Measurements from ENCODE around the gene SEPTIN5.

DNA sequence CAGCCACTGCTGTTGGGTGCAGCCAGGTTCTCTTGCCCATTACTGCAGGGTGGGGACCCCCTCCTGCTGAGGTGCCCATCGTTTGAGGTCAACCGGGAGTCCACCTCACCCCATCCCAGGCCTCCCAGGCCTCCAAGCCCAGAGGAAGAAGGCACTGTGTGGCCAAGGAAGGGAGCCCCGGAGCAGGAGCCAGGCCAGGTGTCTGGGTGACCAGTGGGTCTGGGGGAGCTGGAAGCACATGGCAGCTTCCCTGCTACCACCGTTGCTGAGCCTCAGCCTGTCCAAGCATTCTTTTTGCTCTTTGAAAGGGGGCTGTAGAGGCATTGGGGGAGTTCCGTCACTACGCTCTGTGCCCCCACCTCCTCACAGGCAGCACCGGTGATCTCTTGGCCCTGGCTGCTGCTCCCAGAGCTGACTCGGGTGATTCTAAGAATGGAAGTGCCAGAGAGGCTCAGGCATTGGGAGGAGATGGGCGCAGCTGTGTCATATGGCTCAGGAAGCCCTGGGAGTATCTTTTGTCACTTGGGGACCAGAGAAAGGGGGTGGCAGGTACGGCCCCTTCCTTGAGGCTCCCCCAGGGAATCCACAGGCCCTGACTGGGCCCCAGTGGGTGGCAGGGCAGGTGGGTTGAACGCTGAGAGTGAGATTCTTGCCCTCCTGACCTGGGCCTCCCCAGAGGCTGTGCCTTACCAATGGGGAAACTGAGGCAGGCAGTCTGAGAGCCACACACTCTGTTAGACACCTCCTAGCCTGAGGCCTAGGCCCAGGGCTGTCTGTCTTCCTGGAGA lies 1.9 kb downstream of the SEPTIN5 start:
- TF ChIP-seq, protein P1, sequence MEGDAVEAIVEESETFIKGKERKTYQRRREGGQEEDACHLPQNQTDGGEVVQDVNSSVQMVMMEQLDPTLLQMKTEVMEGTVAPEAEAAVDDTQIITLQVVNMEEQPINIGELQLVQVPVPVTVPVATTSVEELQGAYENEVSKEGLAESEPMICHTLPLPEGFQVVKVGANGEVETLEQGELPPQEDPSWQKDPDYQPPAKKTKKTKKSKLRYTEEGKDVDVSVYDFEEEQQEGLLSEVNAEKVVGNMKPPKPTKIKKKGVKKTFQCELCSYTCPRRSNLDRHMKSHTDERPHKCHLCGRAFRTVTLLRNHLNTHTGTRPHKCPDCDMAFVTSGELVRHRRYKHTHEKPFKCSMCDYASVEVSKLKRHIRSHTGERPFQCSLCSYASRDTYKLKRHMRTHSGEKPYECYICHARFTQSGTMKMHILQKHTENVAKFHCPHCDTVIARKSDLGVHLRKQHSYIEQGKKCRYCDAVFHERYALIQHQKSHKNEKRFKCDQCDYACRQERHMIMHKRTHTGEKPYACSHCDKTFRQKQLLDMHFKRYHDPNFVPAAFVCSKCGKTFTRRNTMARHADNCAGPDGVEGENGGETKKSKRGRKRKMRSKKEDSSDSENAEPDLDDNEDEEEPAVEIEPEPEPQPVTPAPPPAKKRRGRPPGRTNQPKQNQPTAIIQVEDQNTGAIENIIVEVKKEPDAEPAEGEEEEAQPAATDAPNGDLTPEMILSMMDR (IDR thresholded peaks at IDR 0.05): no peak
- TF ChIP-seq, protein P2, sequence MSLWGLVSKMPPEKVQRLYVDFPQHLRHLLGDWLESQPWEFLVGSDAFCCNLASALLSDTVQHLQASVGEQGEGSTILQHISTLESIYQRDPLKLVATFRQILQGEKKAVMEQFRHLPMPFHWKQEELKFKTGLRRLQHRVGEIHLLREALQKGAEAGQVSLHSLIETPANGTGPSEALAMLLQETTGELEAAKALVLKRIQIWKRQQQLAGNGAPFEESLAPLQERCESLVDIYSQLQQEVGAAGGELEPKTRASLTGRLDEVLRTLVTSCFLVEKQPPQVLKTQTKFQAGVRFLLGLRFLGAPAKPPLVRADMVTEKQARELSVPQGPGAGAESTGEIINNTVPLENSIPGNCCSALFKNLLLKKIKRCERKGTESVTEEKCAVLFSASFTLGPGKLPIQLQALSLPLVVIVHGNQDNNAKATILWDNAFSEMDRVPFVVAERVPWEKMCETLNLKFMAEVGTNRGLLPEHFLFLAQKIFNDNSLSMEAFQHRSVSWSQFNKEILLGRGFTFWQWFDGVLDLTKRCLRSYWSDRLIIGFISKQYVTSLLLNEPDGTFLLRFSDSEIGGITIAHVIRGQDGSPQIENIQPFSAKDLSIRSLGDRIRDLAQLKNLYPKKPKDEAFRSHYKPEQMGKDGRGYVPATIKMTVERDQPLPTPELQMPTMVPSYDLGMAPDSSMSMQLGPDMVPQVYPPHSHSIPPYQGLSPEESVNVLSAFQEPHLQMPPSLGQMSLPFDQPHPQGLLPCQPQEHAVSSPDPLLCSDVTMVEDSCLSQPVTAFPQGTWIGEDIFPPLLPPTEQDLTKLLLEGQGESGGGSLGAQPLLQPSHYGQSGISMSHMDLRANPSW (CRISPR knock-in tag; conservative IDR thresholded peaks at IDR 0.05; ENCODE audit: low read depth): no peak
- TF ChIP-seq, protein P3, sequence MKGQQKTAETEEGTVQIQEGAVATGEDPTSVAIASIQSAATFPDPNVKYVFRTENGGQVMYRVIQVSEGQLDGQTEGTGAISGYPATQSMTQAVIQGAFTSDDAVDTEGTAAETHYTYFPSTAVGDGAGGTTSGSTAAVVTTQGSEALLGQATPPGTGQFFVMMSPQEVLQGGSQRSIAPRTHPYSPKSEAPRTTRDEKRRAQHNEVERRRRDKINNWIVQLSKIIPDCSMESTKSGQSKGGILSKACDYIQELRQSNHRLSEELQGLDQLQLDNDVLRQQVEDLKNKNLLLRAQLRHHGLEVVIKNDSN (CRISPR knock-in tag; IDR thresholded peaks at IDR 0.05): no peak
- TF ChIP-seq, protein P4, sequence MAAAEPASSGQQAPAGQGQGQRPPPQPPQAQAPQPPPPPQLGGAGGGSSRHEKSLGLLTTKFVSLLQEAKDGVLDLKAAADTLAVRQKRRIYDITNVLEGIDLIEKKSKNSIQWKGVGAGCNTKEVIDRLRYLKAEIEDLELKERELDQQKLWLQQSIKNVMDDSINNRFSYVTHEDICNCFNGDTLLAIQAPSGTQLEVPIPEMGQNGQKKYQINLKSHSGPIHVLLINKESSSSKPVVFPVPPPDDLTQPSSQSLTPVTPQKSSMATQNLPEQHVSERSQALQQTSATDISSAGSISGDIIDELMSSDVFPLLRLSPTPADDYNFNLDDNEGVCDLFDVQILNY (CRISPR knock-in tag; IDR thresholded peaks at IDR 0.05): no peak
- TF ChIP-seq, protein P5, sequence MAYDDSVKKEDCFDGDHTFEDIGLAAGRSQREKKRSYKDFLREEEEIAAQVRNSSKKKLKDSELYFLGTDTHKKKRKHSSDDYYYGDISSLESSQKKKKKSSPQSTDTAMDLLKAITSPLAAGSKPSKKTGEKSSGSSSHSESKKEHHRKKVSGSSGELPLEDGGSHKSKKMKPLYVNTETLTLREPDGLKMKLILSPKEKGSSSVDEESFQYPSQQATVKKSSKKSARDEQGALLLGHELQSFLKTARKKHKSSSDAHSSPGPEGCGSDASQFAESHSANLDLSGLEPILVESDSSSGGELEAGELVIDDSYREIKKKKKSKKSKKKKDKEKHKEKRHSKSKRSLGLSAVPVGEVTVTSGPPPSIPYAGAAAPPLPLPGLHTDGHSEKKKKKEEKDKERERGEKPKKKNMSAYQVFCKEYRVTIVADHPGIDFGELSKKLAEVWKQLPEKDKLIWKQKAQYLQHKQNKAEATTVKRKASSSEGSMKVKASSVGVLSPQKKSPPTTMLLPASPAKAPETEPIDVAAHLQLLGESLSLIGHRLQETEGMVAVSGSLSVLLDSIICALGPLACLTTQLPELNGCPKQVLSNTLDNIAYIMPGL (CRISPR knock-in tag; IDR thresholded peaks at IDR 0.05): no peak
- TF ChIP-seq ESRRA (CRISPR knock-in tag; IDR thresholded peaks at IDR 0.05; ENCODE audit: borderline replicate concordance) (no peak), TP53 (CRISPR knock-in tag; IDR thresholded peaks at IDR 0.05) (no peak), ZNF317 (CRISPR knock-in tag; IDR thresholded peaks at IDR 0.05; ENCODE audit: borderline replicate concordance, low read depth) (no peak), KAT7 (CRISPR knock-in tag; IDR thresholded peaks at IDR 0.05; ENCODE audit: borderline replicate concordance) (no peak), SP1 (CRISPR knock-in tag; conservative IDR thresholded peaks at IDR 0.05) (no peak), NR2C2 (CRISPR knock-in tag; IDR thresholded peaks at IDR 0.05) (no peak)
- TF ChIP-seq, protein P6, sequence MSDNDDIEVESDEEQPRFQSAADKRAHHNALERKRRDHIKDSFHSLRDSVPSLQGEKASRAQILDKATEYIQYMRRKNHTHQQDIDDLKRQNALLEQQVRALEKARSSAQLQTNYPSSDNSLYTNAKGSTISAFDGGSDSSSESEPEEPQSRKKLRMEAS (CRISPR knock-in tag; IDR thresholded peaks at IDR 0.05): no peak
- TF ChIP-seq, protein P7, sequence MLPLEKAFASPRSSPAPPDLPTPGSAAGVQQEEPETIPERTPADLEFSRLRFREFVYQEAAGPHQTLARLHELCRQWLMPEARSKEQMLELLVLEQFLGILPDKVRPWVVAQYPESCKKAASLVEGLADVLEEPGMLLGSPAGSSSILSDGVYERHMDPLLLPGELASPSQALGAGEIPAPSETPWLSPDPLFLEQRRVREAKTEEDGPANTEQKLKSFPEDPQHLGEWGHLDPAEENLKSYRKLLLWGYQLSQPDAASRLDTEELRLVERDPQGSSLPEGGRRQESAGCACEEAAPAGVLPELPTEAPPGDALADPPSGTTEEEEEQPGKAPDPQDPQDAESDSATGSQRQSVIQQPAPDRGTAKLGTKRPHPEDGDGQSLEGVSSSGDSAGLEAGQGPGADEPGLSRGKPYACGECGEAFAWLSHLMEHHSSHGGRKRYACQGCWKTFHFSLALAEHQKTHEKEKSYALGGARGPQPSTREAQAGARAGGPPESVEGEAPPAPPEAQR (CRISPR knock-in tag; IDR thresholded peaks at IDR 0.05): no peak

Measured in WTC11 (cell line).